GM20000 (cell line): ENCODE measurements around the gene SLC25A23.

Source experiments
- DNase-seq: peaks from one replicate; pipeline ENCODE4 v3.0.0; 2012; ENCODE audit warnings: low spot score
- TF ChIP-seq, protein P1 (sequence below): IDR thresholded peaks from 2 replicates; pipeline ENCODE4 v1.5.1; 2012; ENCODE audit warnings: mild to moderate bottlenecking, control low read depth; ENCODE audit errors: extremely low read depth, missing control alignments

SLC25A23 gene

DNA sequence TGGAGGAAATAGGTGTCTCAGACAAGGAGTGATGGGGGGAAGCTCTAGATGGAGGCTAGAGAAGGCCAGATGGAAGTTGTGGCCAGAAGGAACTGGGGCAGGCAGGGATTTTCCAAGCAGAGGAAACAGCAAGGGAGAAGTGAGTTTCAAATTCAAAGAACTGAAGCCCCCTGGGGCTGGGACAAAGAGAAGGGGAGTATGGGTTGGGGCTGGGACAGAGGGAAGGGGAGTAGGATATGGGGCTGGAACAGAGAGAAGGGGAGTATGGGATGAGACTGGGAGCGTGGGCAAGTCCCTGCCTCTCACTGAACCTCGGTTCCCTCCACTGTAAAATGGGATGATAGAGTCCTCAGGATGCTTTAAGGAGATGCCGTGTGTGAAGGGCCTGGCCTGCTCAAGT lies 64.8 kb downstream of the SLC25A23 start:
- no peak for DNase-seq
- TF ChIP-seq, protein P1, sequence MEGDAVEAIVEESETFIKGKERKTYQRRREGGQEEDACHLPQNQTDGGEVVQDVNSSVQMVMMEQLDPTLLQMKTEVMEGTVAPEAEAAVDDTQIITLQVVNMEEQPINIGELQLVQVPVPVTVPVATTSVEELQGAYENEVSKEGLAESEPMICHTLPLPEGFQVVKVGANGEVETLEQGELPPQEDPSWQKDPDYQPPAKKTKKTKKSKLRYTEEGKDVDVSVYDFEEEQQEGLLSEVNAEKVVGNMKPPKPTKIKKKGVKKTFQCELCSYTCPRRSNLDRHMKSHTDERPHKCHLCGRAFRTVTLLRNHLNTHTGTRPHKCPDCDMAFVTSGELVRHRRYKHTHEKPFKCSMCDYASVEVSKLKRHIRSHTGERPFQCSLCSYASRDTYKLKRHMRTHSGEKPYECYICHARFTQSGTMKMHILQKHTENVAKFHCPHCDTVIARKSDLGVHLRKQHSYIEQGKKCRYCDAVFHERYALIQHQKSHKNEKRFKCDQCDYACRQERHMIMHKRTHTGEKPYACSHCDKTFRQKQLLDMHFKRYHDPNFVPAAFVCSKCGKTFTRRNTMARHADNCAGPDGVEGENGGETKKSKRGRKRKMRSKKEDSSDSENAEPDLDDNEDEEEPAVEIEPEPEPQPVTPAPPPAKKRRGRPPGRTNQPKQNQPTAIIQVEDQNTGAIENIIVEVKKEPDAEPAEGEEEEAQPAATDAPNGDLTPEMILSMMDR, result no peak

DNA sequence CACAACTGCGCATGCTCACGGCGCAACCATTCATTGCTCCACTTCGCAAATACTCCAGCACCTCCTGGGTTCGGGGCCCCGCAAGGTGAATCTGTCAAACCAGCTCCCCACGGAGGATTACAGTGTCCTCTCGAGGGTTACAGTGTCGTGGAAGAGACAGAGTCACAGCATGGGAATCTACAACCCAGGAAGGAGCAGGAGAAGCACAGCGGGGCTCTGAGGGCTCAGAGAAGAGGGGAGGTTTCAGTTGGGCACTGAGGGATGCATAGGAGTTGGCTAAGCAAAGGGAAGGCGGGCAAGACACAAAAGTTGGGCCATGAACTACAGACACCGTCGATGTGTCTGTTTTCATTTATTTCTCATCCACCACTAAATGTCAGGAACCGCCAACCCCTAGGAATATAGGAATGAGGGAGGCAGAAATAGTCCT lies 65.6 kb downstream of the SLC25A23 start:
- DNase-seq, result no peak
- TF ChIP-seq, protein P1, result no peak

DNA sequence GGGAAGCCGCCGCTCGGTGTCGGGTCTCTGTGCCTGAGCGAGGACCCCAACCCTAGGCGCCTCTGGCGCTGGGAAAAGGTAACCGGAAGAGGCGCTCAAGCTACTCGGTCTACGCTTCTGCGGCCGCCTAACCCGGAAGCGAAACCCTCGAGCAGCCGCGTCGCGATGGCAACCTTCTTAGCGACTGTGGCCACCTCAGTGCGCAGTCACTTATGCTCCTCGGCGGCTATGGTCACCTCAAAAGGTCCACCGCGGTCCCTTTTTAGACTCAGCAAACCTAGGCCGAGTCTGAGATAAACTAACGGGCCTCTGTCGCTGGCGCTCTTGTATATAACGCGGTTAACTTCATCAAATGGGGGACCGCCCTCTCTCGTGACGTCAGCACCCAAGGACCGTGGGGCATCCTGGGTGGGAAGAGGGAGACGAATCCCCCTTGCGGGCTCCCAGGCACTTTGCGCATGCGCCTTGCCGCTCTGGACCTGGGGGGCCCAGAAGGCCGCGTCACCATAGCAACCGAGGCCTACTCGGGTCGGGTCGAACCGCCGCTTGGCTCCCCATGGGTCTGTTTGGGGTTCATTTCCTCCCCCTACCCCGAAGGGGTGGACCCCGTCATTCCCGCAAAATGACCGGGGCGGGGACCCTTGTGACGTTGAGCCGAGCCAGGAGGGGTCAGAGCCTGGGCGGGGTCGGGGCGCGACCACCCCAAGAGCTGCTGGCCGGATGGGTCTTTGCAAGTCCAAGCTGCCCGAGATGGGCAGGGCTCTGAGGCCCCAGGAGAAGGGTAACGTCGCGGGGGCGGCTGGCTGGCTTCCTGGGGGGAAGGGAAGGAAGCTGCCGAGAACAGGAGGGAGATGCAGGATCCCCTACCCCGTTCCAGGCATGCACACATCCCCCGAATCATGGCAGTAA lies 66.3 kb downstream of the SLC25A23 start, which contains the start of gene GTF2F1:
Gene GTF2F1, minus strand, starts transcription at position 91 of the 909 bp plus-strand sequence. CDS start 169 bp downstream, outside the sequence.
- DNase-seq, result peak; percentile 96
- TF ChIP-seq, protein P1, result no peak

DNA sequence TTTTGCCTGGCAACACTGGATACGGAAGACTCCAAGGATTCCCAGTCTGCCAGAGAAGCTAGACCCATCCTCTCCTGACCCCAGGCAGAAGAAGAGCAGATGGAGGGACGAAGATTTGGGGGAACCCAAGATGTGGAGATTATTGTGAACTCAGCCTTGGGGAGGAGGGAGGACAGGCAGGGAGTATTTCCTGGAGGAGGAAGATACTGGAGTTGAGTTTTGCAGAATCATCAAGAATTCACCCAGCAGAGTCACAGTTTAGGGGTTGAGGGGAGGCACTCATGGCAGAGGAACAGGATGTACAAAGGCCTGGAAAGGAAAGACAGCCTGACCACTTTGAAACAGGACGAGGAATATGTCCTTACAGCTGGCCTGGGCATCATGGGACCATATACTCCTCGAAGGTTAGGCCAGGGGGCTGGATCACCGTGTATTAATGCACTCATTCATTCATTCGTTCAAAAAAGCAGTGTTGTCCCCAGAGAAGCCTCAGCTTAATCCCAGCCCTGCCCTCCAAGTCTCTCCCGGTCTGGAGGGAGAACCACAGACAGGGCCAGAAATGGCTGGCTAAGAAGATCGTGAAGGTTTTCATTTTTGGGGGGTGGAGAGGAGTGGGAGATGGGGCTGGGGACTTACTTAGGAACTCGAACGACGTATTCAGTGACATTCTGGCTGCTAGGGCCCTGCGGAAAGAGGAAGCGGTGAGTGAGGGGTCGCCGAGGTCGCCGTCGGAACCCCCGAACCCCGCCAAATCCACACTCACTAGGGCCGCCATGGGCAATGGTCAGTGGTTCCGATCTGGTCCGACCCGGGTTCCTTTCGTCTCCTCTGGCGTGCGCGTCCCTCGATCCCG lies 67.1 kb downstream of the SLC25A23 start:
- no peak for DNase-seq

More for the DNA sequence above, 67.1 kb downstream of the SLC25A23 start:
- TF ChIP-seq, protein P1, result no peak
